HG02840 (cell line): Measurements from ENCODE around the gene AACS.

Experiments
- ATAC-seq: cut with Tn5 transposase; IDR thresholded peaks from one replicate; pipeline ENCODE4 v1.9.1; 2021; ENCODE audit warnings: mild to moderate bottlenecking, moderate library complexity, moderate number of reproducible peaks; ENCODE audit not compliant: unreplicated experiment, low FRiP score

AACS gene

GRCh38 chr12:125178222-125178621 is 113.0 kb downstream of the AACS start:
- no peak for ATAC-seq

GRCh38 chr12:125180144-125180543 is 114.9 kb downstream of the AACS start:
- no peak for ATAC-seq

GRCh38 chr12:125181107-125181506 is 115.9 kb downstream of the AACS start:
- ATAC-seq = no peak

- peak; percentile 73 for ATAC-seq
Observed at GRCh38 chr12:125183187-125184067, 118.2 kb downstream of the AACS start.

GRCh38 chr12:125184213-125184967 is 119.2 kb downstream of the AACS start:
- ATAC-seq = no peak

GRCh38 chr12:125185311-125185739 is 120.1 kb downstream of the AACS start:
- no peak for ATAC-seq

GRCh38 chr12:125185740-125186470 is 120.7 kb downstream of the AACS start, which contains the start of gene TMEM132B:
TSS of gene TMEM132B (plus strand) at chr12:125186386.
- ATAC-seq = no peak

GRCh38 chr12:125186471-125187147 is 121.4 kb downstream of the AACS start:
- ATAC-seq = no peak

GRCh38 chr12:125187148-125187745 is 122.0 kb downstream of the AACS start:
- no peak for ATAC-seq

GRCh38 chr12:125187780-125188741 is 122.8 kb downstream of the AACS start:
- ATAC-seq = no peak

- no peak for ATAC-seq
Observed at GRCh38 chr12:125189015-125189414, 123.8 kb downstream of the AACS start.

- ATAC-seq = no peak
Observed at GRCh38 chr12:125189502-125189901, 124.3 kb downstream of the AACS start.

GRCh38 chr12:125191361-125192087 is 126.3 kb downstream of the AACS start:
- no peak for ATAC-seq

GRCh38 chr12:125192690-125193221 is 127.5 kb downstream of the AACS start:
- ATAC-seq = no peak
